KOPT-K1 (cell line): ENCODE measurements around the gene VAPB.
"Not testable (repeated sequence)": the region's sequence is repeated elsewhere in the genome, so short reads cannot be mapped to it uniquely, and the experiment has no call there.

Experiments
- H3K27ac ChIP-seq: fragments of 200-600 bp; sonication (generic); 2 replicates; pipeline ENCODE4 v1.5.1; 2016; ENCODE audit warnings: antibody characterized with exemption, mild to moderate bottlenecking, low read depth, low read length; ENCODE audit not compliant: poor library complexity, severe bottlenecking
- H3K36me3 ChIP-seq: fragments of 200-600 bp; sonication (generic); 2 replicates; pipeline ENCODE4 v1.5.1; 2017; ENCODE audit warnings: antibody characterized with exemption, mild to moderate bottlenecking, low read length, moderate library complexity; ENCODE audit not compliant: insufficient read depth
- H3K9me3 ChIP-seq: fragments of 200-600 bp; sonication (generic); 2 replicates; pipeline ENCODE4 v1.5.1; 2017; ENCODE audit warnings: antibody characterized with exemption, low read length, mild to moderate bottlenecking; ENCODE audit not compliant: insufficient read depth, poor library complexity, severe bottlenecking

Gene VAPB

GRCh38 chr20:58408603-58409246 is 19.7 kb downstream of the VAPB start:
- H3K27ac ChIP-seq: no peak overlapping the region
- peaks cover 7% of the 10 kb centered on the region; the same call in 1 of the 2 replicates for H3K36me3 ChIP-seq
- peaks cover 7% of the 10 kb centered on the region for H3K9me3 ChIP-seq

GRCh38 chr20:58414216-58414615 is 25.2 kb downstream of the VAPB start:
- not testable (repeated sequence) for H3K9me3 ChIP-seq, H3K27ac ChIP-seq
- peaks cover 24% of the 10 kb centered on the region for H3K36me3 ChIP-seq

GRCh38 chr20:58414786-58415185 is 25.8 kb downstream of the VAPB start:
- H3K36me3 ChIP-seq: peaks cover 30% of the 10 kb centered on the region
- not testable (repeated sequence) for H3K9me3 ChIP-seq, H3K27ac ChIP-seq

- peaks cover 38% of the 10 kb centered on the region for H3K36me3 ChIP-seq
- no peak overlapping the region for H3K27ac ChIP-seq
- H3K9me3 ChIP-seq: peaks cover under 1% of the 10 kb centered on the region
These were observed 27.0 kb downstream of the VAPB start for GRCh38 chr20:58416057-58416456.

GRCh38 chr20:58416835-58417234 is 27.8 kb downstream of the VAPB start:
- Histone ChIP-seq H3K9me3 (no peaks in the 10 kb centered on the region), H3K36me3 (peaks cover 43% of the 10 kb centered on the region), H3K27ac (no peak overlapping the region)

- H3K9me3 ChIP-seq: no peaks in the 10 kb centered on the region
- no peak overlapping the region for H3K27ac ChIP-seq
- H3K36me3 ChIP-seq: peaks cover 49% of the 10 kb centered on the region
These were observed 28.4 kb downstream of the VAPB start for GRCh38 chr20:58417438-58417837.

- Histone ChIP-seq H3K9me3 (no peaks in the 10 kb centered on the region), H3K27ac (no peak overlapping the region), H3K36me3 (peaks cover 55% of the 10 kb centered on the region)
These were observed 30.1 kb downstream of the VAPB start for GRCh38 chr20:58418949-58419748.

GRCh38 chr20:58420798-58421496 is 31.9 kb downstream of the VAPB start:
- H3K27ac ChIP-seq: no peak overlapping the region
- H3K36me3 ChIP-seq: peaks cover 67% of the 10 kb centered on the region
- H3K9me3 ChIP-seq: no peaks in the 10 kb centered on the region

GRCh38 chr20:58421497-58421850 is 32.4 kb downstream of the VAPB start:
- Histone ChIP-seq H3K27ac (no peak overlapping the region), H3K36me3 (peaks cover 72% of the 10 kb centered on the region), H3K9me3 (peaks cover 5% of the 10 kb centered on the region)

- H3K27ac ChIP-seq: no peak overlapping the region
- peaks cover 60% of the 10 kb centered on the region for H3K36me3 ChIP-seq
- peaks cover 11% of the 10 kb centered on the region for H3K9me3 ChIP-seq
These were observed 35.4 kb downstream of the VAPB start for GRCh38 chr20:58424218-58424969.

- peaks cover 43% of the 10 kb centered on the region for H3K36me3 ChIP-seq
- not testable (repeated sequence) for H3K27ac ChIP-seq
- peaks cover 11% of the 10 kb centered on the region for H3K9me3 ChIP-seq
These were observed 38.5 kb downstream of the VAPB start for GRCh38 chr20:58427571-58427970.

- Histone ChIP-seq H3K36me3 (peaks cover 38% of the 10 kb centered on the region), H3K9me3 (peaks cover 11% of the 10 kb centered on the region), H3K27ac (no peak overlapping the region)
These were observed 39.3 kb downstream of the VAPB start for GRCh38 chr20:58428364-58428763.

GRCh38 chr20:58429303-58429702 is 40.3 kb downstream of the VAPB start:
- Histone ChIP-seq H3K36me3 (peaks cover 38% of the 10 kb centered on the region), H3K9me3 (peaks cover 11% of the 10 kb centered on the region), H3K27ac (no peak overlapping the region)

GRCh38 chr20:58431134-58431533 is 42.1 kb downstream of the VAPB start:
- Histone ChIP-seq H3K27ac (no peak overlapping the region), H3K36me3 (peaks cover 35% of the 10 kb centered on the region), H3K9me3 (peaks cover 10% of the 10 kb centered on the region)
